ENCODE measurements around the gene KRTAP5-7. TPM values are rescaled to one million over a fixed set of nuclear protein-coding genes. Genes with fewer than 3 reads are reported as not detected.
"Not testable (repeated sequence)": the region's sequence is repeated elsewhere in the genome, so short reads cannot be mapped to it uniquely, and the experiment has no call there.

KRTAP5-7 gene
- total RNA-seq, 3 donors from 2014 or later (not counting 1 experiment from before 2014, with no cell fraction given) = 0.19 to 0.25 TPM; not detected in 1

GRCh38 chr11:71540521-71541304 lies 13.6 kb downstream of the KRTAP5-7 start:
- 83% methylated on average over 9 of the region's 9 CpGs for WGBS (ENCODE audit: insufficient coverage)
- ATAC-seq = not testable (repeated sequence)

GRCh38 chr11:71542382-71542781 lies 15.3 kb downstream of the KRTAP5-7 start:
- Mint-ChIP-seq H3K27ac (no peak overlapping the region), H3K9me3 (no peaks in the 10 kb centered on the region), H3K4me1 (peaks cover 7 to 17% of the 10 kb centered on the region in 2 donors), H3K27me3 (ENCODE audit: low read depth in 2 of 2) (peaks cover 16 to 18% of the 10 kb centered on the region in 2 donors), H3K36me3 (no peaks in the 10 kb centered on the region), H3K4me3 (no peak overlapping the region)
- no peaks in the 10 kb centered on the region for H3K4me1 ChIP-seq (ENCODE audit: control insufficient read depth, insufficient read depth, low read length)
- 85% methylated on average over 7 of the region's 7 CpGs for WGBS (ENCODE audit: insufficient coverage)
- intact Hi-C loops (cut with micrococcal nuclease) = no loop called here
- ATAC-seq (no peak), DNase-seq (no peak)
- no peaks in the 10 kb centered on the region for H3K27me3 ChIP-seq (ENCODE audit: control insufficient read depth, insufficient read depth, low read length)
- no peaks in the 10 kb centered on the region for H3K36me3 ChIP-seq (ENCODE audit: control insufficient read depth, insufficient read depth, low read length)
- H3K9me3 ChIP-seq (ENCODE audit: control insufficient read depth, insufficient read depth, low read length) = no peaks in the 10 kb centered on the region
- H3K27ac ChIP-seq (ENCODE audit: low read length) = no peak overlapping the region
- no peak for TF ChIP-seq CTCF (IDR thresholded peaks at IDR 0.05)
- no peak overlapping the region for H3K4me3 ChIP-seq (ENCODE audit: low read length)

More at GRCh38 chr11:71540521-71541304, 13.6 kb downstream of the KRTAP5-7 start:
- H3K27ac ChIP-seq (ENCODE audit: low read length); H3K27me3 ChIP-seq (ENCODE audit: control insufficient read depth, insufficient read depth, low read length); DNase-seq; H3K4me3 ChIP-seq (ENCODE audit: low read length); H3K36me3 ChIP-seq (ENCODE audit: control insufficient read depth, insufficient read depth, low read length); H3K4me3 Mint-ChIP-seq; H3K27me3 Mint-ChIP-seq (ENCODE audit: low read depth in 2 of 2); H3K4me1 ChIP-seq (ENCODE audit: control insufficient read depth, insufficient read depth, low read length); H3K27ac Mint-ChIP-seq; H3K9me3 ChIP-seq (ENCODE audit: control insufficient read depth, insufficient read depth, low read length); H3K9me3 Mint-ChIP-seq; H3K36me3 Mint-ChIP-seq; intact Hi-C loops (cut with micrococcal nuclease): not testable (repeated sequence)
- H3K4me1 Mint-ChIP-seq = peaks cover 7 to 17% of the 10 kb centered on the region in 2 donors

- Mint-ChIP-seq H3K36me3 (no peaks in the 10 kb centered on the region), H3K27me3 (ENCODE audit: low read depth in 2 of 2) (peaks cover 18 to 24% of the 10 kb centered on the region in 2 donors), H3K27ac (no peak overlapping the region), H3K9me3 (no peaks in the 10 kb centered on the region), H3K4me3 (no peak overlapping the region), H3K4me1 (peaks cover 7 to 17% of the 10 kb centered on the region in 2 donors)
- H3K4me1 ChIP-seq (ENCODE audit: control insufficient read depth, insufficient read depth, low read length) = no peaks in the 10 kb centered on the region
- DNase-seq = no peak
- no peak overlapping the region for H3K27ac ChIP-seq (ENCODE audit: low read length)
- TF ChIP-seq CTCF (IDR thresholded peaks at IDR 0.05) = no peak
- no peaks in the 10 kb centered on the region for H3K27me3 ChIP-seq (ENCODE audit: control insufficient read depth, insufficient read depth, low read length)
- no peak for ATAC-seq
- H3K36me3 ChIP-seq (ENCODE audit: control insufficient read depth, insufficient read depth, low read length) = no peaks in the 10 kb centered on the region
- H3K4me3 ChIP-seq (ENCODE audit: low read length) = no peak overlapping the region
- WGBS (ENCODE audit: insufficient coverage) = 80% methylated on average over 15 of the region's 15 CpGs
- intact Hi-C loops (cut with micrococcal nuclease) = no loop called here
- no peaks in the 10 kb centered on the region for H3K9me3 ChIP-seq (ENCODE audit: control insufficient read depth, insufficient read depth, low read length)
Observed at GRCh38 chr11:71542879-71543777, 16.1 kb downstream of the KRTAP5-7 start.

- Mint-ChIP-seq H3K27me3 (ENCODE audit: low read depth in 2 of 2) (peaks cover 21 to 26% of the 10 kb centered on the region in 2 donors), H3K27ac (no peak overlapping the region), H3K36me3 (no peaks in the 10 kb centered on the region), H3K9me3 (no peaks in the 10 kb centered on the region), H3K4me1 (peaks cover 7 to 17% of the 10 kb centered on the region in 2 donors), H3K4me3 (no peak overlapping the region)
- no peak overlapping the region for H3K4me3 ChIP-seq (ENCODE audit: low read length)
- H3K4me1 ChIP-seq (ENCODE audit: control insufficient read depth, insufficient read depth, low read length) = no peaks in the 10 kb centered on the region
- ATAC-seq = peak in 1 of 3 donors; percentile 41
- no peaks in the 10 kb centered on the region for H3K36me3 ChIP-seq (ENCODE audit: control insufficient read depth, insufficient read depth, low read length)
- no peaks in the 10 kb centered on the region for H3K9me3 ChIP-seq (ENCODE audit: control insufficient read depth, insufficient read depth, low read length)
- under 1% methylated on average over 8 of the region's 8 CpGs for WGBS (ENCODE audit: insufficient coverage)
- H3K27ac ChIP-seq (ENCODE audit: low read length) = no peak overlapping the region
- no peak for TF ChIP-seq CTCF (IDR thresholded peaks at IDR 0.05)
- H3K27me3 ChIP-seq (ENCODE audit: control insufficient read depth, insufficient read depth, low read length) = no peaks in the 10 kb centered on the region
- DNase-seq = no peak
- intact Hi-C loops (cut with micrococcal nuclease) = no loop called here
Observed at GRCh38 chr11:71543866-71544265, 16.8 kb downstream of the KRTAP5-7 start.

Data from natural killer cell (primary cell).